Karpas-422 (cell line): ENCODE measurements around the gene NTM. TPM values are rescaled to one million over a fixed set of nuclear protein-coding genes. Genes with fewer than 3 reads are reported as not detected.
"Not testable (repeated sequence)": the region's sequence is repeated elsewhere in the genome, so short reads cannot be mapped to it uniquely, and the experiment has no call there.

Experiments used
- DNase-seq: peaks from one replicate; pipeline ENCODE4 v3.0.0-alpha.2; 2015
- H2AFZ ChIP-seq: fragments of 200-600 bp; sonication (generic); 2 replicates; pipeline ENCODE4 v1.6.1; 2014; ENCODE audit warnings: antibody characterized with exemption, low read length, mixed read lengths
- H3K27ac ChIP-seq: fragments of 200-600 bp; sonication (generic); 2 replicates; pipeline ENCODE4 v1.5.1; 2014; ENCODE audit warnings: mild to moderate bottlenecking, low read length, moderate library complexity
- H3K27me3 ChIP-seq: fragments of 200-600 bp; sonication (generic); 2 replicates; pipeline ENCODE4 v1.6.1; 2014; ENCODE audit warnings: low read length, mixed read lengths
- H3K36me3 ChIP-seq: fragments of 200-600 bp; sonication (generic); 2 replicates; pipeline ENCODE4 v1.6.1; 2014; ENCODE audit warnings: low read length, mixed read lengths; ENCODE audit not compliant: insufficient read depth
- H3K4me1 ChIP-seq: fragments of 200-600 bp; sonication (generic); 2 replicates; pipeline ENCODE4 v1.6.1; 2014; ENCODE audit warnings: mild to moderate bottlenecking, low read length, mixed read lengths
- H3K4me2 ChIP-seq: fragments of 200-600 bp; sonication (generic); 2 replicates; pipeline ENCODE4 v1.6.1; 2014; ENCODE audit warnings: low read length, low read depth, mild to moderate bottlenecking; ENCODE audit not compliant: poor library complexity, severe bottlenecking
- H3K4me3 ChIP-seq: fragments of 200-600 bp; sonication (generic); 2 replicates; pipeline ENCODE4 v1.5.1; 2014; ENCODE audit warnings: mild to moderate bottlenecking, antibody characterized with exemption, low read length, mixed read lengths
- H3K79me2 ChIP-seq: fragments of 200-600 bp; sonication (generic); 2 replicates; pipeline ENCODE4 v1.6.1; 2014; ENCODE audit warnings: mild to moderate bottlenecking, low read length, mixed read lengths
- H3K9ac ChIP-seq: fragments of 200-600 bp; sonication (generic); 2 replicates; pipeline ENCODE4 v1.6.0; 2014; ENCODE audit warnings: low read length
- H3K9me2 ChIP-seq: fragments of 200-600 bp; sonication (generic), shearing (Covaris generic); replicated peaks from 2 replicates; pipeline ENCODE4 v1.6.0; 2014; ENCODE audit warnings: mild to moderate bottlenecking, low read length, moderate library complexity; ENCODE audit not compliant: insufficient read depth
- H3K9me3 ChIP-seq: fragments of 300-700, 200-600 bp; sonication (generic); 2 replicates; pipeline ENCODE4 v1.6.1; 2014; ENCODE audit warnings: low read length, mixed read lengths
- H4K20me1 ChIP-seq: fragments of 200-600 bp; sonication (generic); 2 replicates; pipeline ENCODE4 v1.6.1; 2014; ENCODE audit warnings: mild to moderate bottlenecking, antibody characterized with exemption, low read length, low read depth; ENCODE audit not compliant: insufficient read depth
- total RNA-seq: library from RNA; depleted of rRNA; stranded (reverse); fragments of >200 nt; shearing (Covaris generic); gene quantifications from 2 replicates; pipeline ENCODE4 v1.2.3, GENCODE V29; 2014; ENCODE audit warnings: low replicate concordance

NTM gene
- total RNA-seq, 1 experiment from 2014 or later = not detected

DNA sequence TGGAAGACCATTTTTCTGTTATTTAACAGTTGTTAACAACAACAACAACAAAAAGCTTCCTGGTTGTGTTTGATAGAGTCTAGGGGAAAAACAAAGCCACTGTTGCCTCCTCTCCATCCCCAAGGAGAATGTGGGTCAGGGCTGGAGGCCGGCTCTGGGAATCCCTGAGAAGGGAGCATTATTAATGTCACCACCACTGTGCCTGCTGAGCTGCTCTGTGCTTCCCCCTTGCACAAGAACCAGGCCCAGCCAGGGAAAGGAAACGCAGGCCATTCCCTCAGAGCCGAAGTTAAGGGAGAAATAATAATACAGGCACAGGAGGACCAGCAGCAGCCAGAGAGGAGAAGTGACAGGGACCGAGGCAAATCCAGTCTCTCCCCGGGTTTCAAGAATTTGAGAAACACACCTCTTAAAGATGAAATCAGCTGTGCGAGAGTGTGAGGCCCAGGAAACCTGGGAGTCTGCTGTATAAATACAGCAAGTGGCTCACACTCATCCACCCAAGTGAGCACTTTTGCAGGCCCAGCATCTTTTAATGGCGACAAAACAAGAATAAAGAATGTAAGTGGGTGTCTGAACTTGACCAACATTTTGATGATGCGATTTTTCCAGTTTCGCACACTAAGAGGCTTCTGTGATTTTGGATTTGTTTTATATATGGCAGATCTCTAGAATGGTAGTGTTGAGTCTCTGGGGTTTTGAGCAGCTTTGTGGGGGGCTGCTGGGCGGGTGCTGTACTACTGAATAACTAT is 539.2 kb downstream of the NTM start:
- Histone ChIP-seq H3K9me3 (no peaks in the 10 kb centered on the region), H3K4me3 (no peak overlapping the region), H3K27ac (no peak overlapping the region), H3K79me2 (no peaks in the 10 kb centered on the region), H2AFZ (no peak overlapping the region), H4K20me1 (no peaks in the 10 kb centered on the region), H3K36me3 (no peaks in the 10 kb centered on the region), H3K27me3 (no peaks in the 10 kb centered on the region), H3K9ac (no peak overlapping the region), H3K9me2 (no peaks in the 10 kb centered on the region), H3K4me2 (no peak overlapping the region), H3K4me1 (no peaks in the 10 kb centered on the region)
- DNase-seq = no peak

GRCh38 chr11:131910178-131910522 is 539.7 kb downstream of the NTM start:
- no peaks in the 10 kb centered on the region for H3K27me3 ChIP-seq
- no peaks in the 10 kb centered on the region for H3K36me3 ChIP-seq
- H3K9me2 ChIP-seq = no peaks in the 10 kb centered on the region
- no peak for DNase-seq
- no peak overlapping the region for H2AFZ ChIP-seq
- H3K4me1 ChIP-seq = no peaks in the 10 kb centered on the region
- no peak overlapping the region for H3K9ac ChIP-seq
- no peak overlapping the region for H3K4me2 ChIP-seq
- no peaks in the 10 kb centered on the region for H4K20me1 ChIP-seq
- H3K79me2 ChIP-seq = no peaks in the 10 kb centered on the region
- H3K27ac ChIP-seq = no peak overlapping the region
- no peak overlapping the region for H3K4me3 ChIP-seq
- H3K9me3 ChIP-seq = no peaks in the 10 kb centered on the region

DNA sequence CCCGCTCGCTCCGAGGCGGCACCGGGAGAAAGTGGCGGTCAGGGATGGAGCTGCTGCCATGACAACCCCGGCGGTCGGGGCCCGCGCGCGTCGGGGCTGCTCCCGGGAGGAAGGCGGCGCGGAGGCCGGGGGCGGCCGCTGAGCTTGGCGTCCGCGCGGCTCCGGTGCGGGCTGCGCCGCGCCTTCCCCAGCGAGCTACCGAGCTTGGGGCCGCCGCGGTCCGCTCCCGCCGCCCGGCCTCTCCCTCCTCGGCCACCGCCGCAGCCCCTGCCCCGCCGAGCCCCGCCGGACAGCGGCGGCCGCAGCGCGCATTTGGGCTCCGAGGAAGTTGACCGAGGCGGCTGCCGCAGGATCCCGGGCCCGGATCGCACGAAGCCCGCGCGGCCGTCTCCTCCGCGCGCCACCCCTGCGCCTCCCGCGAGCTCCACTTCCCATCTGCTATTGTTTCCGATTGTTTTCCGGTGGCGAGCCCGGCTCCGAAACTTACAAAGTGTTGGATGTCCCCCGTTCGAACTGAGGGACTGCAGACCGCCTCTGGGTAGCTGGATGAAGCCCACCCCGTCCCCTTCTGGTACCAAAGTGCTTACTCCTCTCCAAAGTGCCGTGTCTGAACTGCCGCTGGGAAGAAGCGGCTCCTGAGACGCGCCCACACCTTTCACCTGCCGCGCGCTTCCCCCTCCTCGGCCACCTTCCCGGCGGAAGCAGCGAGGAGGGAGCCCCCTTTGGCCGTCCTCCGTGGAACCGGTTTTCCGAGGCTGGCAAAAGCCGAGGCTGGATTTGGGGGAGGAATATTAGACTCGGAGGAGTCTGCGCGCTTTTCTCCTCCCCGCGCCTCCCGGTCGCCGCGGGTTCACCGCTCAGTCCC is 540.3 kb downstream of the NTM start:
- no peak overlapping the region for H2AFZ ChIP-seq
- H3K9ac ChIP-seq = no peak overlapping the region

GRCh38 chr11:131911388-131912032 is 541.1 kb downstream of the NTM start:
- not testable (repeated sequence) for H4K20me1 ChIP-seq, DNase-seq, H3K4me2 ChIP-seq

More for the DNA sequence above, 540.3 kb downstream of the NTM start:
- Histone ChIP-seq H3K9me3 (no peaks in the 10 kb centered on the region), H3K27ac (no peak overlapping the region), H3K79me2 (no peaks in the 10 kb centered on the region), H3K9me2 (no peaks in the 10 kb centered on the region), H3K36me3 (no peaks in the 10 kb centered on the region), H3K27me3 (no peaks in the 10 kb centered on the region), H3K4me1 (no peaks in the 10 kb centered on the region), H3K4me3 (no peak overlapping the region), H4K20me1 (no peaks in the 10 kb centered on the region), H3K4me2 (no peak overlapping the region)
- no peak for DNase-seq

GRCh38 chr11:131912134-131912533 is 541.7 kb downstream of the NTM start:
- Histone ChIP-seq H3K27me3 (no peaks in the 10 kb centered on the region), H2AFZ (no peak overlapping the region), H4K20me1 (no peaks in the 10 kb centered on the region), H3K4me1 (no peaks in the 10 kb centered on the region), H3K4me3 (no peak overlapping the region), H3K79me2 (no peaks in the 10 kb centered on the region), H3K9me3 (no peaks in the 10 kb centered on the region), H3K9ac (no peak overlapping the region), H3K36me3 (no peaks in the 10 kb centered on the region), H3K27ac (no peak overlapping the region), H3K9me2 (no peaks in the 10 kb centered on the region), H3K4me2 (no peak overlapping the region)
- no peak for DNase-seq

More at GRCh38 chr11:131911388-131912032, 541.1 kb downstream of the NTM start:
- H3K9me3 ChIP-seq, H3K79me2 ChIP-seq, H3K4me1 ChIP-seq, H3K27me3 ChIP-seq, H3K27ac ChIP-seq, H3K4me3 ChIP-seq, H2AFZ ChIP-seq, H3K36me3 ChIP-seq, H3K9me2 ChIP-seq, H3K9ac ChIP-seq: not testable (repeated sequence)

DNA sequence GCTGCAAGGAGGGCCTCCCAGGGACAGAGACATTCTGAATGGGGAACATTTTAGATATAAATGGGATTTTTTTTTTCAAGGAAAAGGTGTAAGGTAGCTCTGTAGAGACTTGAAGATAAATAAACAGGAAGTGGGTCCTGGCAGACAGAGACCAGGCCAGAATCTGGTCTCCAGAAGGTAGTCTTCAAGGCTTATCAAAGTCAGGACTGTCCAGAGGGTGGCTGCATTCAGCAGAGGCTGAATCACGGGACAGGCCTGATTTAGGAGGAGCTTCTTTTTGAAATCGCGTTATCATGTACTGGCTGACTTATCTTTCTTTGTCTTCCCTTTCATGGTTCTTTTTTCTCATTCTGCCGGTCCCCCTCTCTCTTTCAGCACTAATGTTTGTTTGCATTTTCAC is 542.9 kb downstream of the NTM start:
- H3K9me2 ChIP-seq = no peaks in the 10 kb centered on the region

GRCh38 chr11:131914361-131914774 is 544.0 kb downstream of the NTM start:
- H3K4me1 ChIP-seq = no peaks in the 10 kb centered on the region
- no peak for DNase-seq
- H4K20me1 ChIP-seq = no peaks in the 10 kb centered on the region
- H3K79me2 ChIP-seq = no peaks in the 10 kb centered on the region
- H3K9me3 ChIP-seq = no peaks in the 10 kb centered on the region
- no peak overlapping the region for H3K9ac ChIP-seq
- H3K27ac ChIP-seq = no peak overlapping the region
- no peaks in the 10 kb centered on the region for H3K27me3 ChIP-seq
- H3K4me2 ChIP-seq = no peak overlapping the region
- no peak overlapping the region for H2AFZ ChIP-seq
- H3K36me3 ChIP-seq = no peaks in the 10 kb centered on the region
- H3K4me3 ChIP-seq = no peak overlapping the region
- no peaks in the 10 kb centered on the region for H3K9me2 ChIP-seq

More for the DNA sequence above, 542.9 kb downstream of the NTM start:
- H3K4me3 ChIP-seq = no peak overlapping the region
- H3K27ac ChIP-seq = no peak overlapping the region
- H3K4me2 ChIP-seq = no peak overlapping the region
- H2AFZ ChIP-seq = no peak overlapping the region
- H3K4me1 ChIP-seq = no peaks in the 10 kb centered on the region
- H3K36me3 ChIP-seq = no peaks in the 10 kb centered on the region
- H3K79me2 ChIP-seq = no peaks in the 10 kb centered on the region
- DNase-seq = no peak
- no peaks in the 10 kb centered on the region for H3K9me3 ChIP-seq
- no peak overlapping the region for H3K9ac ChIP-seq
- H4K20me1 ChIP-seq = no peaks in the 10 kb centered on the region
- H3K27me3 ChIP-seq = no peaks in the 10 kb centered on the region

GRCh38 chr11:131916638-131917037 is 546.2 kb downstream of the NTM start:
- Histone ChIP-seq H3K9me2 (no peaks in the 10 kb centered on the region), H3K9me3 (no peaks in the 10 kb centered on the region), H2AFZ (no peak overlapping the region), H3K9ac (no peak overlapping the region), H3K79me2 (no peaks in the 10 kb centered on the region), H3K4me3 (no peak overlapping the region), H4K20me1 (no peaks in the 10 kb centered on the region), H3K4me2 (no peak overlapping the region), H3K27ac (no peak overlapping the region), H3K27me3 (no peaks in the 10 kb centered on the region), H3K36me3 (no peaks in the 10 kb centered on the region), H3K4me1 (no peaks in the 10 kb centered on the region)
- DNase-seq = no peak
